Neuronal stem cell (in vitro differentiated cells): Measurements from ENCODE around the gene MERTK.

ENCODE experiments used
- DNase-seq: peaks from one replicate; pipeline ENCODE4 v3.0.0-alpha.2; 2013; ENCODE audit warnings: low spot score
- H2AFZ ChIP-seq: one replicate; pipeline ENCODE4 v1.6.1; 2013; ENCODE audit warnings: mild to moderate bottlenecking, low read length, inconsistent platforms
- H2AK5ac ChIP-seq: 2 replicates; pipeline ENCODE4 v1.6.1; 2013; ENCODE audit warnings: low read depth, mild to moderate bottlenecking, inconsistent platforms, low read length, moderate library complexity, mixed read lengths
- H2BK120ac ChIP-seq: 2 replicates; pipeline ENCODE4 v1.6.1; 2013; ENCODE audit warnings: low read depth, mild to moderate bottlenecking, inconsistent platforms, low read length, moderate library complexity, mixed read lengths
- H2BK12ac ChIP-seq: one replicate; pipeline ENCODE4 v1.6.1; 2013; ENCODE audit warnings: low read length, inconsistent platforms
- H2BK15ac ChIP-seq: 2 replicates; pipeline ENCODE4 v1.6.1; 2013; ENCODE audit warnings: mild to moderate bottlenecking, low read length, inconsistent platforms, mixed read lengths
- H2BK5ac ChIP-seq: one replicate; pipeline ENCODE4 v1.6.1; 2013; ENCODE audit warnings: inconsistent platforms, mild to moderate bottlenecking, low read length, moderate library complexity
- H3K14ac ChIP-seq: one replicate; pipeline ENCODE4 v1.6.1; 2013; ENCODE audit warnings: low read length, inconsistent platforms
- H3K18ac ChIP-seq: 2 replicates; pipeline ENCODE4 v1.6.1; 2013; ENCODE audit warnings: low read length, inconsistent platforms
- H3K23ac ChIP-seq: 2 replicates; pipeline ENCODE4 v1.6.1; 2013; ENCODE audit warnings: low read depth, mild to moderate bottlenecking, mixed read lengths, low read length, inconsistent platforms; ENCODE audit not compliant: poor library complexity
- H3K27ac ChIP-seq: replicated peaks from 3 replicates; pipeline ENCODE4 v1.5.1; 2013; ENCODE audit warnings: low read length, inconsistent platforms
- H3K27me3 ChIP-seq, 3 experiments: 2 replicates each; pipeline ENCODE4 v1.6.1; 2013; ENCODE audit warnings: low read length in 3 of 3, mild to moderate bottlenecking in 2 of 3, inconsistent platforms in 1 of 3, low read depth in 1 of 3, mixed read lengths in 1 of 3, moderate library complexity in 1 of 3; ENCODE audit not compliant: control insufficient read depth in 3 of 3, insufficient read depth in 3 of 3
- H3K36me3 ChIP-seq, 2 donors: replicated peaks in 1 of 2; 2 replicates each; pipeline ENCODE4 v1.6.1; 2013; ENCODE audit warnings: low read length in 2 of 2; ENCODE audit not compliant: control insufficient read depth in 2 of 2, insufficient read depth in 2 of 2
- H3K4ac ChIP-seq: 2 replicates; pipeline ENCODE4 v1.6.1; 2013; ENCODE audit warnings: inconsistent platforms, mild to moderate bottlenecking, low read length, moderate library complexity
- H3K4me1 ChIP-seq, 2 donors: 1 replicate in 1 of 2; 2 replicates in 1 of 2; pipeline ENCODE4 v1.6.1; 2013; ENCODE audit warnings: low read length in 2 of 2, low read depth in 1 of 2; ENCODE audit not compliant: control insufficient read depth in 2 of 2, insufficient read depth in 1 of 2
- H3K4me2 ChIP-seq: one replicate; pipeline ENCODE4 v1.6.1; 2013; ENCODE audit warnings: mild to moderate bottlenecking, low read length, inconsistent platforms; ENCODE audit not compliant: insufficient read depth, poor library complexity, severe bottlenecking
- H3K4me3 ChIP-seq, 2 donors: 2 replicates each; pipeline ENCODE4 v1.5.1; 2013; ENCODE audit warnings: low read length in 2 of 2, mild to moderate bottlenecking in 2 of 2, inconsistent platforms in 1 of 2, moderate library complexity in 1 of 2
- H3K79me1 ChIP-seq: one replicate; pipeline ENCODE4 v1.6.1; 2013; ENCODE audit warnings: low read depth, mild to moderate bottlenecking, inconsistent platforms, low read length, moderate library complexity
- H3K9ac ChIP-seq: one replicate; pipeline ENCODE4 v1.6.1; 2013; ENCODE audit warnings: mild to moderate bottlenecking, low read depth, low read length, inconsistent platforms; ENCODE audit not compliant: poor library complexity
- H3K9me3 ChIP-seq, 2 donors: replicated peaks in 1 of 2; 2 replicates each; pipeline versions ENCODE3 to v1.6.1; 2013; ENCODE audit warnings: low read length in 2 of 2, mild to moderate bottlenecking in 2 of 2, inconsistent platforms in 1 of 2, low read depth in 1 of 2, mixed read lengths in 1 of 2, moderate library complexity in 1 of 2; ENCODE audit not compliant: control insufficient read depth in 2 of 2, insufficient read depth in 1 of 2
- H4K8ac ChIP-seq: one replicate; pipeline ENCODE4 v1.6.1; 2013; ENCODE audit warnings: low read depth, mild to moderate bottlenecking, inconsistent platforms, low read length, moderate library complexity
- H4K91ac ChIP-seq: one replicate; pipeline ENCODE4 v1.6.1; 2013; ENCODE audit warnings: low read length, low read depth, mild to moderate bottlenecking, inconsistent platforms; ENCODE audit not compliant: poor library complexity
- WGBS, 2 donors: extraction: QIAGEN DNeasy Blood & Tissue Kit; methylation state at CpG; one replicate each; pipeline ENCODE4 v1.1.7; 2013; ENCODE audit warnings: missing lambda C conversion rate in 2 of 2, mixed read lengths in 1 of 2; ENCODE audit not compliant: insufficient read length in 2 of 2, insufficient replicate concordance in 1 of 2; ENCODE audit errors: extremely low coverage in 2 of 2; 5-methylcytosine and 5-hydroxymethylcytosine counted together

MERTK gene

DNA sequence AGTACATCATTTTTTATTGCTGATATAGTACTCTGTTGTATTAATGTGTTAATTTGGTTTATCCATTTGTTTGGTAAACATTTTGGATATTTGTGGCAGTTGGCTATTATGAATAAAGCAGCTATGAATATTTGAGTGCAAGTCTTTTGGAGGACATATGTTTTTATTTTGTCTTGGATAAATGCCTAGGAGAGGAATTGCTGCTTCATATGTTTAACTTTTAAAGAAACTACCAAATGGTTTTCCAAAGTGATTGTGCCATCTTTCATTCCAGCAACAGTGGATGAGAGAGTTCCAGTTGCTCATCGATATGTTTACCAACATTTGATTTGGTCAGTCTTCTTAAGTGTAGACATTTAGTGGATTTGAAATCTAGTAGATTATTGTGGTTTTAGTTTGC, 51.8 kb downstream of the MERTK start:
- no peak overlapping the region for H3K18ac ChIP-seq
- no CpG with 5 or more reads among the region's 1 CpG for WGBS, 2 donors
- no peaks in the 10 kb centered on the region for H3K9me3 ChIP-seq
- DNase-seq = no peak
- no peak overlapping the region for H2BK5ac ChIP-seq
- H4K8ac ChIP-seq = no peak overlapping the region
- H3K79me1 ChIP-seq = no peaks in the 10 kb centered on the region
- no peak overlapping the region for H3K14ac ChIP-seq
- H3K23ac ChIP-seq = no peak overlapping the region
- no peak overlapping the region for H3K4ac ChIP-seq
- H2AFZ ChIP-seq = no peak overlapping the region
- H2AK5ac ChIP-seq = no peak overlapping the region
- no peaks in the 10 kb centered on the region for H3K27me3 ChIP-seq
- peaks cover 0 to 9% of the 10 kb centered on the region in 2 donors for H3K36me3 ChIP-seq
- H2BK12ac ChIP-seq = no peak overlapping the region
- no peak overlapping the region for H3K4me3 ChIP-seq
- no peak overlapping the region for H3K4me2 ChIP-seq
- H2BK15ac ChIP-seq = no peak overlapping the region
- no peak overlapping the region for H3K9ac ChIP-seq
- H3K4me1 ChIP-seq = peaks cover 5% of the 10 kb centered on the region in 2 donors
- H3K27ac ChIP-seq = no peak overlapping the region
- H2BK120ac ChIP-seq = no peak overlapping the region
- H4K91ac ChIP-seq = no peak overlapping the region

DNA sequence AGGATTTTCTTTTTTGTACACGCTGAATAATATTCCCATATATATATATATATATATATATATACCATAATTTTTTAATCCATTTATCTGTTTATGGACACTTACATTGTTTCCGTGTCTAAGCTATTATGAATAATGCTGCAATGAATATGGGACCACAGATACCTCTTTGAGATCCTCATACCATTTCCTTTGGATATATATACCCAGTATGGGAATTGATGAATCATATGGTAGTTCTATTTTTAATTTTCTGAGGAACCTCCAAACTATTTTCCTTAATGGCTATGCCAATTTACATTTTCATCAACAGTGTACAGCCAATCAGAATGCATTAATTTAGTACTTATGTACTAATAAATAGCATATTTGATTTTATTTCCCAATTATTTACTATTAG, 53.1 kb downstream of the MERTK start:
- H3K4ac ChIP-seq = no peak overlapping the region
- H3K79me1 ChIP-seq = no peaks in the 10 kb centered on the region
- no peak overlapping the region for H2AK5ac ChIP-seq
- H2BK12ac ChIP-seq = no peak overlapping the region
- H2BK15ac ChIP-seq = no peak overlapping the region
- H3K4me2 ChIP-seq = no peak overlapping the region
- no peak overlapping the region for H3K9ac ChIP-seq
- H4K8ac ChIP-seq = no peak overlapping the region
- H2BK5ac ChIP-seq = no peak overlapping the region
- no peak overlapping the region for H3K18ac ChIP-seq
- H3K27ac ChIP-seq = no peak overlapping the region
- no peak overlapping the region for H3K14ac ChIP-seq
- H3K9me3 ChIP-seq = no peaks in the 10 kb centered on the region
- H2BK120ac ChIP-seq = no peak overlapping the region
- WGBS, 2 donors = no CpG with 5 or more reads among the region's 2 CpGs
- peaks cover 0 to 9% of the 10 kb centered on the region in 2 donors for H3K36me3 ChIP-seq
- no peak overlapping the region for H4K91ac ChIP-seq
- no peak overlapping the region for H2AFZ ChIP-seq
- no peak overlapping the region for H3K23ac ChIP-seq
- peaks cover 0 to 6% of the 10 kb centered on the region in 2 donors for H3K4me1 ChIP-seq
- no peak overlapping the region for H3K4me3 ChIP-seq
- no peak for DNase-seq
- no peaks in the 10 kb centered on the region for H3K27me3 ChIP-seq

DNA sequence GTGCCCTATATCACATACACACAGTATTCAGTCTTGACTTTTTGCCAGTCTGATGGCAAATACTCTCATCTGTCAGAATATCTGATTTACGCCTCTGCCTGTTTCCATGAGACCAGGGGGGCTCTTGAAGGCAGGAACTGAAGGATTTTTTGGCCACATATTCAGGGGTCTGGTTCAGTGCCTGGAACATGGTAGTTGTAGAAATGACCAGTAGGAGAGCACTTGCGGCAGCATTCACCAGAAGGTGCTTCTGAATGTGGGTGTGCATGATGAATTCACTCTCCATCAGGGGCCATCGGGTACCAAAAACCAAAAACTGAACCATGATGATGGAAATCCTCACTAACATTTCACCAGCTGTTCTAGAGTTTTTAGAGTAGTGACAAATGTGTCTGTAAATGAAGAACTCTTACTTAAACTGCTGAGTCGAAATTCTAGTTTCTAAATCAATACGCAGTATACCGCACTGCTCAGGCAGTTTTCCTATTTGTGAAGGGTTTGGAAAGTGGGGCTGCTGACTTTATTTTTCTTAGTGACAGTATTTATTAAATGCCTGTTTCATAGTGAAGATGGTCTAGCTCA, 54.6 kb downstream of the MERTK start:
- no peak overlapping the region for H3K4ac ChIP-seq
- no peak overlapping the region for H2BK120ac ChIP-seq
- WGBS, 2 donors = no CpG with 5 or more reads among the region's 6 CpGs
- no peak overlapping the region for H2AK5ac ChIP-seq
- no peak overlapping the region for H3K23ac ChIP-seq
- H3K79me1 ChIP-seq = no peaks in the 10 kb centered on the region
- no peak overlapping the region for H2BK15ac ChIP-seq
- H3K27ac ChIP-seq = no peak overlapping the region
- no peak overlapping the region for H2BK5ac ChIP-seq
- peaks cover 0 to under 1% of the 10 kb centered on the region in 2 donors for H3K36me3 ChIP-seq
- peaks cover 0 to 6% of the 10 kb centered on the region in 2 donors for H3K4me1 ChIP-seq
- no peak for DNase-seq
- no peaks in the 10 kb centered on the region for H3K9me3 ChIP-seq
- no peak overlapping the region for H2AFZ ChIP-seq
- no peak overlapping the region for H3K4me3 ChIP-seq
- no peaks in the 10 kb centered on the region for H3K27me3 ChIP-seq
- H4K91ac ChIP-seq = no peak overlapping the region
- H3K18ac ChIP-seq = no peak overlapping the region
- H4K8ac ChIP-seq = no peak overlapping the region
- no peak overlapping the region for H3K14ac ChIP-seq
- no peak overlapping the region for H2BK12ac ChIP-seq
- H3K9ac ChIP-seq = no peak overlapping the region
- no peak overlapping the region for H3K4me2 ChIP-seq

DNA sequence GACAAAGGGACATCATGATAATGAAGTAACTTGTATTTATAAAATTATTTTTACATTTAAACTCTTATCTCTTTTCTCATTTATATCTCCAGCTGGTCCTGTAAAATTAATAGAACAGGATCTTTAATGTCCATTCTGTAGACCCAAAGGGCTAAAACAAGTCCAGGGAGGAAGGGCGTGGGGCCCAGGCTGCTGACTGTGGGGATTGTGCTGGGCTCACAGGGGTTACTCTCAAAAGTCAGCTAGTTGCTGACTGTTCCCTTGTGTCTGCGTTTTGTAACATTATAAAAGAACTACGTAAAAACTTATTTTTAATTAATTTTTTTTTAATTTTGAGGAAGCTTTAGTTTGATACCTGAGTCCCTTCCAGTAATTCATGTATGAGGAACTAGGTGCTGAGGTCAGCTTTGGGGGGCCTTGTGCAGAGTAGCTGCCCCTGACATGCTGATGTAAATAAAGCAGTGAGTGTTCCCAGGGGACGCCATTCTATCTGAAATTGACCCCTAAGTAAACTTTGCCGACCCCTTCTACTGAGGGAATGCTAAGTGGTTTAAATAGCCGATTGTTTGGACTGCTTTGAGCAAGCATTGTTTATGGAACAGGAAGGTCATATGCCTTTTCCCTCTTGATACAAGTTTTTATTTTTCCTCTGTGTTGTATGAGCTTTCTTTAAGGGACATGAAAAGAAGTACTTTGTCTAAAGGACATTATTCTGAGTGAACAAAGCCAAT, 56.4 kb downstream of the MERTK start:
- DNase-seq = no peak
- Histone ChIP-seq H3K14ac (no peak overlapping the region), H4K91ac (no peak overlapping the region), H2AFZ (no peak overlapping the region), H2AK5ac (no peak overlapping the region), H3K36me3 (no peaks in the 10 kb centered on the region), H3K9me3 (no peaks in the 10 kb centered on the region), H3K9ac (no peak overlapping the region), H3K27ac (no peak overlapping the region), H3K23ac (no peak overlapping the region), H4K8ac (no peak overlapping the region), H3K79me1 (no peaks in the 10 kb centered on the region), H2BK12ac (no peak overlapping the region), H3K4ac (no peak overlapping the region), H3K4me1 (peaks cover 0 to 6% of the 10 kb centered on the region in 2 donors), H2BK15ac (no peak overlapping the region), H3K4me3 (no peak overlapping the region), H3K4me2 (no peak overlapping the region), H3K18ac (no peak overlapping the region), H3K27me3 (no peaks in the 10 kb centered on the region), H2BK5ac (no peak overlapping the region), H2BK120ac (no peak overlapping the region)
- no CpG with 5 or more reads among the region's 6 CpGs for WGBS, 2 donors
